ENCODE results near the gene EIF4G2.
"Not testable (repeated sequence)": the region's sequence is repeated elsewhere in the genome, so short reads cannot be mapped to it uniquely, and the experiment has no call there.

The EIF4G2 gene

GRCh38 chr11:10838881-10839280 lies 30.2 kb upstream of the EIF4G2 start:
- WGBS, 2 experiments (ENCODE audit: insufficient coverage in 2 of 2) = 52 to 100% methylated on average over 2 to 3 of the region's 3 CpGs
- no peaks in the 10 kb centered on the region for H3K9me3 ChIP-seq (ENCODE audit: control insufficient read depth, low read length)

GRCh38 chr11:10838083-10838482 lies 29.4 kb upstream of the EIF4G2 start:
- H3K27ac ChIP-seq (ENCODE audit: low read depth, low read length, severe bottlenecking) = no peak overlapping the region
- no peaks in the 10 kb centered on the region for H3K9me3 ChIP-seq (ENCODE audit: control insufficient read depth, low read length)
- no peak overlapping the region for H3K4me3 ChIP-seq (ENCODE audit: extremely low read depth, insufficient read depth, low read length, poor library complexity, severe bottlenecking)
- H3K36me3 ChIP-seq (ENCODE audit: control insufficient read depth, insufficient read depth, low read length) = no peaks in the 10 kb centered on the region
- no peaks in the 10 kb centered on the region for H3K4me1 ChIP-seq (ENCODE audit: control insufficient read depth, insufficient read depth, low read length, poor library complexity, severe bottlenecking)

More at GRCh38 chr11:10838881-10839280, 30.2 kb upstream of the EIF4G2 start:
- no peaks in the 10 kb centered on the region for H3K4me1 ChIP-seq (ENCODE audit: control insufficient read depth, insufficient read depth, low read length, poor library complexity, severe bottlenecking)
- no peaks in the 10 kb centered on the region for H3K36me3 ChIP-seq (ENCODE audit: control insufficient read depth, insufficient read depth, low read length)
- H3K4me3 ChIP-seq (ENCODE audit: extremely low read depth, insufficient read depth, low read length, poor library complexity, severe bottlenecking) = no peak overlapping the region
- no peak overlapping the region for H3K27ac ChIP-seq (ENCODE audit: low read depth, low read length, severe bottlenecking)

GRCh38 chr11:10836884-10837283 lies 28.2 kb upstream of the EIF4G2 start:
- H3K27ac ChIP-seq (ENCODE audit: low read depth, low read length, severe bottlenecking); H3K4me1 ChIP-seq (ENCODE audit: control insufficient read depth, insufficient read depth, low read length, poor library complexity, severe bottlenecking); H3K9me3 ChIP-seq (ENCODE audit: control insufficient read depth, low read length); H3K4me3 ChIP-seq (ENCODE audit: extremely low read depth, insufficient read depth, low read length, poor library complexity, severe bottlenecking); H3K36me3 ChIP-seq (ENCODE audit: control insufficient read depth, insufficient read depth, low read length): not testable (repeated sequence)
- WGBS, 2 experiments (ENCODE audit: insufficient coverage in 2 of 2) = 94 to 100% methylated on average over 2 of the region's 4 CpGs

- peaks cover 3% of the 10 kb centered on the region for H3K9me3 ChIP-seq (ENCODE audit: control insufficient read depth, low read length)
Observed at GRCh38 chr11:10829139-10829538, 20.4 kb upstream of the EIF4G2 start.

GRCh38 chr11:10828402-10828801 lies 19.7 kb upstream of the EIF4G2 start:
- Histone ChIP-seq H3K4me3 (ENCODE audit: extremely low read depth, insufficient read depth, low read length, poor library complexity, severe bottlenecking) (no peak overlapping the region), H3K36me3 (ENCODE audit: control insufficient read depth, insufficient read depth, low read length) (no peaks in the 10 kb centered on the region), H3K9me3 (ENCODE audit: control insufficient read depth, low read length) (peaks cover 3% of the 10 kb centered on the region), H3K4me1 (ENCODE audit: control insufficient read depth, insufficient read depth, low read length, poor library complexity, severe bottlenecking) (no peaks in the 10 kb centered on the region), H3K27ac (ENCODE audit: low read depth, low read length, severe bottlenecking) (no peak overlapping the region)
- WGBS, 2 experiments (ENCODE audit: insufficient coverage in 2 of 2) = 36 to 50% methylated on average over 2 of the region's 2 CpGs

More at GRCh38 chr11:10829139-10829538, 20.4 kb upstream of the EIF4G2 start:
- H3K4me3 ChIP-seq (ENCODE audit: extremely low read depth, insufficient read depth, low read length, poor library complexity, severe bottlenecking) = no peak overlapping the region
- WGBS, 2 experiments (ENCODE audit: insufficient coverage in 2 of 2) = 92 to 98% methylated on average over 3 to 4 of the region's 4 CpGs
- H3K27ac ChIP-seq (ENCODE audit: low read depth, low read length, severe bottlenecking) = no peak overlapping the region
- no peaks in the 10 kb centered on the region for H3K36me3 ChIP-seq (ENCODE audit: control insufficient read depth, insufficient read depth, low read length)
- H3K4me1 ChIP-seq (ENCODE audit: control insufficient read depth, insufficient read depth, low read length, poor library complexity, severe bottlenecking) = no peaks in the 10 kb centered on the region

- H3K4me1 ChIP-seq (ENCODE audit: control insufficient read depth, insufficient read depth, low read length, poor library complexity, severe bottlenecking) = no peaks in the 10 kb centered on the region
- 76 to 88% methylated on average over 2 to 3 of the region's 3 CpGs for WGBS, 2 experiments (ENCODE audit: insufficient coverage in 2 of 2)
Observed at GRCh38 chr11:10824888-10825287, 16.2 kb upstream of the EIF4G2 start.

GRCh38 chr11:10823152-10823579 lies 14.4 kb upstream of the EIF4G2 start:
- WGBS, 2 experiments (ENCODE audit: insufficient coverage in 2 of 2) = 80% methylated on average over 2 of the region's 2 CpGs; no CpG with 5 or more reads in 1 of the 2 experiments
- H3K27ac ChIP-seq (ENCODE audit: low read depth, low read length, severe bottlenecking) = no peak overlapping the region
- no peak overlapping the region for H3K4me3 ChIP-seq (ENCODE audit: extremely low read depth, insufficient read depth, low read length, poor library complexity, severe bottlenecking)

More at GRCh38 chr11:10824888-10825287, 16.2 kb upstream of the EIF4G2 start:
- Histone ChIP-seq H3K36me3 (ENCODE audit: control insufficient read depth, insufficient read depth, low read length) (no peaks in the 10 kb centered on the region), H3K9me3 (ENCODE audit: control insufficient read depth, low read length) (peaks cover 3% of the 10 kb centered on the region), H3K4me3 (ENCODE audit: extremely low read depth, insufficient read depth, low read length, poor library complexity, severe bottlenecking) (no peak overlapping the region), H3K27ac (ENCODE audit: low read depth, low read length, severe bottlenecking) (no peak overlapping the region)

GRCh38 chr11:10822491-10822890 lies 13.8 kb upstream of the EIF4G2 start:
- no CpG with 5 or more reads among the region's 3 CpGs for WGBS, 2 experiments (ENCODE audit: insufficient coverage in 2 of 2)

More at GRCh38 chr11:10823152-10823579, 14.4 kb upstream of the EIF4G2 start:
- H3K4me1 ChIP-seq (ENCODE audit: control insufficient read depth, insufficient read depth, low read length, poor library complexity, severe bottlenecking) = no peaks in the 10 kb centered on the region
- H3K9me3 ChIP-seq (ENCODE audit: control insufficient read depth, low read length) = no peaks in the 10 kb centered on the region
- no peaks in the 10 kb centered on the region for H3K36me3 ChIP-seq (ENCODE audit: control insufficient read depth, insufficient read depth, low read length)

GRCh38 chr11:10818594-10818993 lies 9.9 kb upstream of the EIF4G2 start:
- no peak overlapping the region for H3K27ac ChIP-seq (ENCODE audit: low read depth, low read length, severe bottlenecking)
- H3K9me3 ChIP-seq (ENCODE audit: control insufficient read depth, low read length) = no peaks in the 10 kb centered on the region
- no peaks in the 10 kb centered on the region for H3K4me1 ChIP-seq (ENCODE audit: control insufficient read depth, insufficient read depth, low read length, poor library complexity, severe bottlenecking)
- no peak overlapping the region for H3K4me3 ChIP-seq (ENCODE audit: extremely low read depth, insufficient read depth, low read length, poor library complexity, severe bottlenecking)
- 100% methylated on average over 1 of the region's 1 CpG; no CpG with 5 or more reads in 1 of the 2 experiments for WGBS, 2 experiments (ENCODE audit: insufficient coverage in 2 of 2)
- no peaks in the 10 kb centered on the region for H3K36me3 ChIP-seq (ENCODE audit: control insufficient read depth, insufficient read depth, low read length)

More at GRCh38 chr11:10822491-10822890, 13.8 kb upstream of the EIF4G2 start:
- H3K36me3 ChIP-seq (ENCODE audit: control insufficient read depth, insufficient read depth, low read length); H3K27ac ChIP-seq (ENCODE audit: low read depth, low read length, severe bottlenecking); H3K4me3 ChIP-seq (ENCODE audit: extremely low read depth, insufficient read depth, low read length, poor library complexity, severe bottlenecking); H3K4me1 ChIP-seq (ENCODE audit: control insufficient read depth, insufficient read depth, low read length, poor library complexity, severe bottlenecking); H3K9me3 ChIP-seq (ENCODE audit: control insufficient read depth, low read length): not testable (repeated sequence)

- Histone ChIP-seq H3K9me3 (ENCODE audit: control insufficient read depth, low read length) (no peaks in the 10 kb centered on the region), H3K36me3 (ENCODE audit: control insufficient read depth, insufficient read depth, low read length) (no peaks in the 10 kb centered on the region), H3K4me1 (ENCODE audit: control insufficient read depth, insufficient read depth, low read length, poor library complexity, severe bottlenecking) (no peaks in the 10 kb centered on the region), H3K27ac (ENCODE audit: low read depth, low read length, severe bottlenecking) (no peak overlapping the region), H3K4me3 (ENCODE audit: extremely low read depth, insufficient read depth, low read length, poor library complexity, severe bottlenecking) (no peak overlapping the region)
Observed at GRCh38 chr11:10813945-10814344, 5.2 kb upstream of the EIF4G2 start.

GRCh38 chr11:10809373-10810160 lies 841 bp upstream of the EIF4G2 start:
- peaks cover 12% of the 10 kb centered on the region for H3K4me1 ChIP-seq (ENCODE audit: control insufficient read depth, insufficient read depth, low read length, poor library complexity, severe bottlenecking)
- peaks cover 33% of the 10 kb centered on the region for H3K36me3 ChIP-seq (ENCODE audit: control insufficient read depth, insufficient read depth, low read length)
- peak overlapping the region; percentile 94 for H3K4me3 ChIP-seq (ENCODE audit: extremely low read depth, insufficient read depth, low read length, poor library complexity, severe bottlenecking)
- 0% methylated on average over 19 to 25 of the region's 29 CpGs for WGBS, 2 experiments (ENCODE audit: insufficient coverage in 2 of 2)
- peak overlapping the region; percentile 99 for H3K27ac ChIP-seq (ENCODE audit: low read depth, low read length, severe bottlenecking)
- H3K9me3 ChIP-seq (ENCODE audit: control insufficient read depth, low read length) = no peaks in the 10 kb centered on the region
